ENCODE data around the gene RHOT1.
"Not testable (repeated sequence)": the region's sequence is repeated elsewhere in the genome, so short reads cannot be mapped to it uniquely, and the experiment has no call there.

Gene RHOT1

DNA sequence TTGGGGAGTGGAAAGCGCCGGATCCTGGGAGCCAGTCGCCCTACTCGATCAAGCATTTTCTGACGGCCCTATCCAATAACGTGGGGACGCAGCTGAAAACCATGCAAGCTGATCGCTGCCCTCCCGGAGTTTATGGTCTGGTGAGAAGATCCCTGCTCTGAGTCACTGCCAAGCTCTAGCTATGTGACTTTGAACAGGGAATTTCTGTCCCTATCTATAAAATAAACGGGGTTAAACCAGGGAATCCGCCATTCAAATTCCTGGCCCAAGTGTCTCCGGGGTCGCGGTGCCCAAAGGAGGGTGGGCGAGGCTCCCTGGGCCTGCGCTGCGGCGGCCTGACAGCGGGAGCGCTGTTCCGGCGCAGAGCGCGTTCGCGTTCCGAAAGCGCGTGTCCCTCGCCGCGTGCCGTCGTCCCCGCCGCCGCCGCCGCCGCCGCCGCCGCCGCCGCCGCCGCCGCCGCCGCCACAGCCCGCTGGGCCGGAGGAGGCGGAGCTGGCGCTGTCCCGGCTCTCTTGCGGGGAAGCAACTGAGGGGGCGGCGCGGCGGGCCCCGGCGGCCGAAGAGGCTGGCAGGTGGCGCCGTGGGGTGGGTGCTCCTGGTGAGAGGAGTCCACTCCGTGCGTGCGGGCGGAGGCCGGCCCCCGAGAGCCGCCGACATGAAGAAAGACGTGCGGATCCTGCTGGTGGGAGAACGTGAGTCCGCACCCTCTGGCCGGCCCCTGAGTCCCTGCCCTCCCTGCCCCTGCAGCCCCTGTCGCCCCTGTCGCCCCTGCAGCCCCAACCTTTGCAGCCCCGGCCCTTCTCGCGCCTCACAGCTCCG lies at the start of gene RHOT1:
RHOT1 (plus strand) TSS at position 465 of the 819 bp plus-strand sequence; CDS start at position 656, 191 bp downstream.
- Mint-ChIP-seq H3K36me3 (ENCODE audit: low read depth) (peaks cover 4% of the 10 kb centered on the region), H3K27ac (peak within 1 kb of the TSS; percentile 92), H3K9me3 (no peaks in the 10 kb centered on the region), H3K27me3 (ENCODE audit: low read depth) (no peaks in the 10 kb centered on the region), H3K4me1 (ENCODE audit: low read depth) (peaks cover 17% of the 10 kb centered on the region), H3K4me3 (peak within 1 kb of the TSS; percentile 99)
- peak; percentile 77 for DNase-seq (ENCODE audit: low spot score)

DNA sequence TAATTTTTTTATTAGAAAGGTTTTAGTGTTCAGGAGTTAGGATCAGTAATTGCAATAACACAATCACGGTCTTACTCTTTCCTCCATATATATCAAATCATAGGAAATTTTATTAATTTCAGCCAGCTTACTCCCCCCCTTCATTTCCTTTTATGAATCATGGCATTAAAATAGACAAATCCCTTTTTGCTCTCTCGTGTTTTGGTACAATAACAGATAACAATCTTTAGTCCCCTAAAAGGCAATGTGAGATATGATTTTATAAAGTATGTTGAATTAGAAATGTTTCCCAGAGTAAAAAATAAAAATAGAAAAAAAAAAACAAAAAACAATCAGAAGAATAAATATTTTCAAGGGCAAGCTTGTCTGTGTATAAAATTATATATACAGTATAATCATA lies 42.6 kb upstream of the RHOT1 start:
- H3K27ac Mint-ChIP-seq, result no peak overlapping the region
- H3K4me3 Mint-ChIP-seq, result no peak overlapping the region
- no peak for DNase-seq (ENCODE audit: low spot score)
- H3K36me3 Mint-ChIP-seq (ENCODE audit: low read depth), result no peaks in the 10 kb centered on the region
- H3K4me1 Mint-ChIP-seq (ENCODE audit: low read depth), result peaks cover 13% of the 10 kb centered on the region
- peaks cover 15% of the 10 kb centered on the region for H3K27me3 Mint-ChIP-seq (ENCODE audit: low read depth)
- H3K9me3 Mint-ChIP-seq, result no peaks in the 10 kb centered on the region

DNA sequence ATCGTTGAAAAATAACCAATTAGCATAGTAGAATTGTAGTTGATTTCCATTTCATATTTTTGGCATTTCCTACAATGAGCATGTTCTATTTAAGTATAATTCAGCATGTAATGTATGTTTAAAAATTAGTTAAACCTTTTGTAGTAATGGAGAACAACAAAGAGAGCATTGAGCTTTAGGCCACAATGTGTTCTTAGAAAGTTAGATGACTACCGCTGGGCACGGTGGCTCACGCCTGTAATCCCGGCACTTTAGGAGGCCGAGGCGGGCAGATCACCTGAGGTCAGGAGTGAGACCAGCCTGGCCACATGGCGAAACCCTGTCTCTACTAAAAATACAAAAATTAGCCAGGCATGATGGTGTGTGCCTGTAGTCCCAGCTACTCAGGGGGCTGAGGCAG lies 42.0 kb upstream of the RHOT1 start:
- H3K36me3 Mint-ChIP-seq (ENCODE audit: low read depth); H3K27ac Mint-ChIP-seq; H3K9me3 Mint-ChIP-seq; DNase-seq (ENCODE audit: low spot score); H3K4me3 Mint-ChIP-seq: not testable (repeated sequence)
- Mint-ChIP-seq H3K27me3 (ENCODE audit: low read depth) (peaks cover 15% of the 10 kb centered on the region), H3K4me1 (ENCODE audit: low read depth) (peaks cover 13% of the 10 kb centered on the region)

DNA sequence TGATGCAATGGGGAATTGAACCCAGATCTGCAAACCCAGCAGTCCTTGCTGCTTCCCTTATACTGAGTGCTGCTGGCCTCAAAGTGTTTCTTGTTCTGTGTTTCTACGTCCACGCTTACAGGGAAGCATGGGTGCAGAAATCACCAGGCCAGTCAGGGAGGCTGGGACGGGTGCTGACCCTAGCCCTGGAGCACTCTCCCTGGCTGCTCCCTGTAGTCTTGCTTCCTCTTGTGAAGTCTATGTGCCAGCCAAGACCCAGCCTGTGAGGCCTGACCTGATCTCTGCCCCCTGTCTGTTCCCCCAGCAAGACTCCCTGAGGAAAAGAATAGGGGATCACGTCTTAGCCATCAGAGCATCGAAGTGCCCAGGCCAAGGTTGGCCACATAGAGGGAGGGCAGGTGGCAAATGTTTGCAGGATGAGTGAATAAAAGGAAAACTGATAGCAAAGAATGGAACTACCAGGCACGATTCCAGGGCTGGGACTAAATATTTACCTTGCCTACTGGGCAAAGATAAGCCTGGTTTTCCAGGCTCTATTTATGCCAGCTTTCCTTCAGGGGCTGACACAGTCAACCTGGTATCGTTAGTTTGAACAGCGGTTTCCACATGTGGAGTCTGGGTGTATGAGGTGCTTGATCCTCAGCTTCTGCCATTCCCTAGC lies 41.2 kb upstream of the RHOT1 start:
- DNase-seq (ENCODE audit: low spot score), result no peak
- H3K27me3 Mint-ChIP-seq (ENCODE audit: low read depth), result peaks cover 15% of the 10 kb centered on the region
- H3K36me3 Mint-ChIP-seq (ENCODE audit: low read depth), result no peaks in the 10 kb centered on the region
- peaks cover 13% of the 10 kb centered on the region for H3K4me1 Mint-ChIP-seq (ENCODE audit: low read depth)
- no peaks in the 10 kb centered on the region for H3K9me3 Mint-ChIP-seq
- no peak overlapping the region for H3K4me3 Mint-ChIP-seq
- no peak overlapping the region for H3K27ac Mint-ChIP-seq

DNA sequence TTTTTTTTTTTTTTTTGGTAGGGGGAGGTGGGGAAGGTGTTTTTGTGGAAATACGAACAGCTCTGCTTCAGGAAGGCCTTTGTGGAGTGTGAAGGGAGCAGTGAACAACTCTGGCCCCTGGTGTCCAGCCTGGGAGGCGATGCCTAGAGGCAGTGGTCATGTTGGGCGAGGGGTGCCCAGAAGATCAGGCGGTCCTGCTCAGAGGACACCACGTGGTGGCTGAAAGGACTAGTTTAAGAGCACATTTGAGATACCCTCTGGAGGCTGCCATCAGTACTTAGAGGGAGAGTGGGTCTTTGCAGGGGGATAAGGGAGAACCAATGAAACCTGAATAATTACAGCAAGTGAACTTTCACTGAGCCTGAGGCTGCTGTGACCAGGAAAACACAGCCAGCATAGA lies 40.1 kb upstream of the RHOT1 start:
- H3K36me3 Mint-ChIP-seq (ENCODE audit: low read depth), result no peaks in the 10 kb centered on the region
- peaks cover 10% of the 10 kb centered on the region for H3K27me3 Mint-ChIP-seq (ENCODE audit: low read depth)
- peaks cover 17% of the 10 kb centered on the region for H3K4me1 Mint-ChIP-seq (ENCODE audit: low read depth)
- DNase-seq (ENCODE audit: low spot score), result no peak
- H3K27ac Mint-ChIP-seq, result no peak overlapping the region
- H3K9me3 Mint-ChIP-seq, result no peaks in the 10 kb centered on the region
- no peak overlapping the region for H3K4me3 Mint-ChIP-seq

DNA sequence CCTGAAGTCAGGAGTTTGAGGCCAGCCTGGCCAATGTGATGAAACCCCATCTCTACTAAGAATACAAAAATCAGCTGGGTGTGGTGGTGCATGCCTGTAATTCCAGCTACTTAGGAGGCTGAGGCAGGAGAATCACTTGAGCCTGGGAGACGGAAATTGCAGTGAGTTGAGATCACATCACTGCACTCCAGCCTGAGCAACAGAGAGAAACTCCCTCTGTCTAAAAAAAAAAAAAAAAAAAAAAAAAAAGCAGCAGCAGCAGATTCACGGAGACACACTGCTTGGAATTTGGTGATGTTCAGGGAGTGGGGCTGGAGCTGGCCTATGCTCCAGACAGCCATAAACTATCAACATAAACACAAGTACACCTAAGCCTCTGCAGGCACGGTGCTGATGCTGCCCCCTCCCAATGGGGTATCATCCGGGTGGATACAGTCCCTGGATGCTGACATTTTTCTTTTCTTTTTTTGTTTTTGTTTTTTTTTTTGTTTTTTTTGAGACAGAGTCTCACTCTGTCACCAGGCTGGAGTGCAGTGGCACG lies 39.6 kb upstream of the RHOT1 start:
- H3K4me3 Mint-ChIP-seq, result no peak overlapping the region
- peaks cover 21% of the 10 kb centered on the region for H3K4me1 Mint-ChIP-seq (ENCODE audit: low read depth)
- no peak for DNase-seq (ENCODE audit: low spot score)
- no peak overlapping the region for H3K27ac Mint-ChIP-seq
- H3K36me3 Mint-ChIP-seq (ENCODE audit: low read depth), result no peaks in the 10 kb centered on the region
- no peaks in the 10 kb centered on the region for H3K9me3 Mint-ChIP-seq
- H3K27me3 Mint-ChIP-seq (ENCODE audit: low read depth), result peaks cover 10% of the 10 kb centered on the region

DNA sequence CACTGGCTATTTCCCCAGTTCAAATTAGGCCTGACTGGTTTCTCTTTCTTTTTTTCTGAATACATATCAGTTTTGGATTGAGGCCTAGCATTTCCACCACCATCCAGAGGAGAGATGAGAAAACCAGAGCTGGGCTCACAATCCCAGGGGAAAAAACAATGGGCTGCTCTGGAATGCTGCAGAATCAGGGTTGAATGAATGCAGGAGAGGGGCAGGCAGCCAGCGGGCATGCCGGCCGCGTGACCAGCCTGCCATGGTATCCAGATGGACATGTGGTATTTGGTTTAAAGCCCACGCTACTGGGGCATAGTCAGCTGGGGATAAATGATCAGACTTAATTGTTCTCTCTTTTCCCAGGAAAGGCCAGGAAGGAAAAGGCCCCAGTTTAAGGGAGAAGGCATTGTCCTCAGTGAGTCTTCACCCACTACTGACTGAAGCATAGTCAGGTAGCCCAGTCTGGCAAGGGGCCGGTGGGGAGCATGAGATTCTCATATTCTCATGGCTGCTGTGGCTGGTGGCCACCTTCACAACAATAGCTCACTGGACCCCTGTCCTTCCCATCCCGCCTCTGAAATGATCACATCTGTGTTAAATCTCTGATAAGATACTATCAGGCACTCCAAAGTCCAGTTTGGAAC lies 38.7 kb upstream of the RHOT1 start:
- peaks cover 6% of the 10 kb centered on the region for H3K27me3 Mint-ChIP-seq (ENCODE audit: low read depth)
- H3K4me3 Mint-ChIP-seq, result peak overlapping the region; percentile 39
- H3K4me1 Mint-ChIP-seq (ENCODE audit: low read depth), result peaks cover 21% of the 10 kb centered on the region
- peak overlapping the region; percentile 87 for H3K27ac Mint-ChIP-seq
- no peaks in the 10 kb centered on the region for H3K36me3 Mint-ChIP-seq (ENCODE audit: low read depth)
- DNase-seq (ENCODE audit: low spot score), result no peak
- H3K9me3 Mint-ChIP-seq, result no peaks in the 10 kb centered on the region

DNA sequence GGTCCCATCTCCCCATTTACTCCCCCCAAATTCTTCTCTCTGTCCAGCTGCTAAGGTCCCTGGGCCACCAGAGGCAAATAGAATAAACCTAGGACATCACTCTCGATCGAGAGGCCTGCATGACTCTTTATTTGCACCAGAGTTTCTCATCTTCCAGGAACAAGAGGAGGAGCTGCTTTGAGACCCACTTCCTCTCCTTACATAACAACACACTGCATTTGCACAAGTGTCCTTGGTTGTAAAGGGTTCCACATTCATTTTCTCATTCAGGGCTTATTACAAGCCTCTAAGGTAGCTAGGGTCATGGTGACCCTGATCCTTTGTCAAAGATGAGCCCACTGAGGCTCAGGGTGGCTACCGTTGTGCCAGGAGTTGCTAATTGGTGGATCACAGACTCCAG lies 38.1 kb upstream of the RHOT1 start:
- no peaks in the 10 kb centered on the region for H3K36me3 Mint-ChIP-seq (ENCODE audit: low read depth)
- peaks cover 21% of the 10 kb centered on the region for H3K4me1 Mint-ChIP-seq (ENCODE audit: low read depth)
- peak overlapping the region; percentile 87 for H3K27ac Mint-ChIP-seq
- DNase-seq (ENCODE audit: low spot score), result no peak
- H3K9me3 Mint-ChIP-seq, result no peaks in the 10 kb centered on the region
- H3K4me3 Mint-ChIP-seq, result peak overlapping the region; percentile 39
- peaks cover 3% of the 10 kb centered on the region for H3K27me3 Mint-ChIP-seq (ENCODE audit: low read depth)

DNA sequence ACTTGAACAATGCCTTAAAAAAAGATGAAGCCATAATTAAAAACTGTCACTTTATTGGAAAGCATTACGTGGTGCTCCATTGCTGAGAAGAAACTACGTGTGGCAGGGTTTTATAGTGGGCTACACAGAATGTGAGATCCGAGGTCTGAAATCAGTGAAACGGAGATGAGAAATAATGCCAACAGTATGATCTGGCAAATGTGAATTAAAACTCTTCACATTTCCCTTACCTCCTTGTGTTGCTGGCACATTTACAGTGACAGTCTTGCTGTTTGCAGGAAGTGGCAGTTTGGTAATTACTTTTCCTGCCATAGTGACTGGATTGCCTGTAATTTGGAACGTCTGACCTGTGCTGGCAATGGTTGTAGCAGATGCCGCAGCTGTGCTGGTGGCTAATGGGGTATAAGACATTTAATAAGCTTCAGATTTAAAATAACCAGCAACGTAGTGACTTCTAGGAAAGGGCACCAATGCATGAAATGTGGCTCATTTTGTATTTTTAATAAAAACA lies 35.8 kb upstream of the RHOT1 start:
- not testable (repeated sequence) for H3K9me3 Mint-ChIP-seq; DNase-seq (ENCODE audit: low spot score); H3K27me3 Mint-ChIP-seq (ENCODE audit: low read depth); H3K36me3 Mint-ChIP-seq (ENCODE audit: low read depth)
- peak overlapping the region; percentile 13 for H3K27ac Mint-ChIP-seq
- peaks cover 24% of the 10 kb centered on the region for H3K4me1 Mint-ChIP-seq (ENCODE audit: low read depth)
- peak overlapping the region; percentile 35 for H3K4me3 Mint-ChIP-seq

DNA sequence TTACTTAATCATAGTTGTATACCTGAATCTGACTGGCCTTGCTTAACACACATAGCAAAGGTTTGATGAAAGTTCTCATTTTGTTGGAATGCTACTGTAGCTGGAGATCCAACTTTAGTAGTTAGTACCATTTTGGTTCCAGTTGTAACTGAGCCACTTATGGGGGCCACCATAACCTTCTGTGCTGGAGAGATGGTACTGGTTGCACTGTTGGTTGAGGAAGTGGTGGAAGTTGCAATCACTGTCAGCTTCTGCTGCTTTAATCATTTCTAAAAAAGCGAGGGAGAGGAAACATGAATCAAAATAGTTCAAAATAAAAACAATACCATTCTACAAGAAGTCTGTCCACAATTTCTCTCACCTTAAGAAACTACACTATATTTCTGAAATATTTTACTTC lies 35.1 kb upstream of the RHOT1 start:
- not testable (repeated sequence) for H3K36me3 Mint-ChIP-seq (ENCODE audit: low read depth); DNase-seq (ENCODE audit: low spot score); H3K4me3 Mint-ChIP-seq; H3K9me3 Mint-ChIP-seq; H3K27me3 Mint-ChIP-seq (ENCODE audit: low read depth)
- Mint-ChIP-seq H3K27ac (peak overlapping the region; percentile 12), H3K4me1 (ENCODE audit: low read depth) (peaks cover 24% of the 10 kb centered on the region)

DNA sequence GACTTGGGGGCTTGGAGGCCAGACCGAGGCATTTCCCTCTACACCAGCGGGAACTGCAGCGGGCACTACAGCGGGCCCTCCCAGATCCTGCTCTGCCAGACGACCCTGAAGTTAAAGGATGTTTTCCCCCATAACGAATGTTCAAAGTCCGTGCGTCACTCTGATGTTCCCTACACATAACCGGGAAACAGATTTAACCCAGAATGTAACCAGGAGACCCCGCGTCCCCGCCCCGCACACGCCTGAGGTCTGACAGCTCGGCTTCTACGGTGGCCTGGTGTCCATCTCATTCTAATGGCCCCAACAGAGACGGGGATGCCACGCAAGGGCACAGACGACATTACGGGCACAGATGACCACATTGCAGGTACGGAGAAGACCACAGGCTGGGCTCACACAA lies 31.7 kb upstream of the RHOT1 start:
- DNase-seq (ENCODE audit: low spot score), result no peak
- Mint-ChIP-seq H3K4me1 (ENCODE audit: low read depth) (peaks cover 22% of the 10 kb centered on the region), H3K27me3 (ENCODE audit: low read depth) (no peaks in the 10 kb centered on the region), H3K27ac (no peak overlapping the region), H3K36me3 (ENCODE audit: low read depth) (no peaks in the 10 kb centered on the region), H3K9me3 (no peaks in the 10 kb centered on the region), H3K4me3 (no peak overlapping the region)

DNA sequence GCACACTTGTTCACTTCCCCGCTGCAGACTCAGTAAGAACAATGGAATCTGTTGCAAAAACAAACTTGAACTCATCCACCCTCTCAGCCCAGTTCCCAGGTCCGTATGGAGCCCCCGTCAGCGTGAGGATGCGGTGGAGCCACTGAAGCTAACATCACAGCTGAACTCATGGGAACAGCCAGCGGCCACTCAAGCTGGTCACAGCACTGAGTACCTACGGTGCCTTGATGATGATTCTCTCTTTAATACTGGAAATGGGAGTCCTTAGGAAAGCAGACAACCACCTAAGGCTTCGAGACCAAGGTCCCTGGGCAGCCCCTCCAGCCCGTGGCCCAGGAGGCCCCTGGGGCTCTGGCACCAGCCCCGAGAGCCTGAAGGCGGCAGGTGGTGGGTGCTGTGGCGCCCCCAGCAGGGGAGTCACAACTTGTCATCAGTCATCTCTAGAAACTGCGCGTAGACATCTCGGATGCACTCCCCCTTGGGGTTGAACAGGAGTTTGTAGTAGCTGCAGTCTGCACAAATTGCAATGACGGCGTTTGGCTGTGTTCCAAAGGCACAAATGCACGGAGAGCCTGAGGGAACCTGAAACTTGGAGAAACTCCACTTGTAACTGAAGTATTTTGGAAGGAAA lies 31.0 kb upstream of the RHOT1 start:
- no peaks in the 10 kb centered on the region for H3K9me3 Mint-ChIP-seq
- peaks cover 21% of the 10 kb centered on the region for H3K4me1 Mint-ChIP-seq (ENCODE audit: low read depth)
- H3K36me3 Mint-ChIP-seq (ENCODE audit: low read depth), result no peaks in the 10 kb centered on the region
- no peak overlapping the region for H3K27ac Mint-ChIP-seq
- DNase-seq (ENCODE audit: low spot score), result peak; percentile 29
- no peak overlapping the region for H3K4me3 Mint-ChIP-seq
- peaks cover 2% of the 10 kb centered on the region for H3K27me3 Mint-ChIP-seq (ENCODE audit: low read depth)

DNA sequence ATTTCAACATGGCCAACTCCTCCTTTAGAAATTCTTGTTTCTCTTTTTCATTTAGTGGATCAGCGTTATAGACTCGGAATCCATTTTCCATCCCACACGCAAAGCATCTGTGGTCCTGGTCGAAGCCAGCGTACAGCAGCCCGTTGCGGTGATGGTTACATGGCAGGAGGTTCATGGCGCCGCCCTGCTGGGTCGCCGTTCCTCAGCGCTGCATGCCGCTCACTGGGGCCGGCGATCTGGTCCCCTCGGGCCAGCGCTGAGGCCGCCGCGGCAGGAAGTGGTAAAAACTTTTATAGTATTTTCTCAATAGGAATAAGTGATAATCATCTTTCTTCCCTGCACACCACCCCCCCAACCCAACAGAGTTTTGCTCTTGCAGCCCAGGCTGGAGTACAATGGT lies 29.9 kb upstream of the RHOT1 start:
- no peak for DNase-seq (ENCODE audit: low spot score)
- no peak overlapping the region for H3K27ac Mint-ChIP-seq
- H3K36me3 Mint-ChIP-seq (ENCODE audit: low read depth), result no peaks in the 10 kb centered on the region
- peaks cover 2% of the 10 kb centered on the region for H3K27me3 Mint-ChIP-seq (ENCODE audit: low read depth)
- no peaks in the 10 kb centered on the region for H3K9me3 Mint-ChIP-seq
- H3K4me3 Mint-ChIP-seq, result no peak overlapping the region
- H3K4me1 Mint-ChIP-seq (ENCODE audit: low read depth), result peaks cover 9% of the 10 kb centered on the region

All from T-helper 2 cell treated with Interferon-gamma antibody and Interleukin-4, amounts not matched to agents 5 μg/mL and 100 μg/mL, for 36 hours (primary cell).